NCI-H1417 treated with DMSO at 0.1 percent for 48 hours (cell line): ENCODE measurements around the gene POM121C.
"Not testable (repeated sequence)": the region's sequence is repeated elsewhere in the genome, so short reads cannot be mapped to it uniquely, and the experiment has no call there.

Experiments
- DNase-seq: peaks from one replicate; lab custom pipeline; 2025; lab: John Stamatoyannopoulos, UW

The POM121C gene

GRCh38 chr7:75485979-75486643 is at the start of gene POM121C:
Gene POM121C (minus strand): TSS chr7:75486299. CDS start chr7:75441496, 44,803 bp downstream.
- DNase-seq = peak; percentile 31

- no peak for DNase-seq
Measured at GRCh38 chr7:75534727-75535307, 48.7 kb upstream of the POM121C start.

- no peak for DNase-seq
Measured at GRCh38 chr7:75533926-75534325, 47.8 kb upstream of the POM121C start.

GRCh38 chr7:75532639-75533038 is 46.5 kb upstream of the POM121C start:
- DNase-seq = no peak

- no peak for DNase-seq
Measured at GRCh38 chr7:75531359-75531821, 45.3 kb upstream of the POM121C start.

- not testable (repeated sequence) for DNase-seq
Measured at GRCh38 chr7:75527224-75527722, 41.2 kb upstream of the POM121C start.

- DNase-seq = not testable (repeated sequence)
Measured at GRCh38 chr7:75521727-75522126, 35.6 kb upstream of the POM121C start.

- DNase-seq = not testable (repeated sequence)
Measured at GRCh38 chr7:75518842-75519241, 32.7 kb upstream of the POM121C start.

GRCh38 chr7:75509033-75509432 is 22.9 kb upstream of the POM121C start:
- not testable (repeated sequence) for DNase-seq

- DNase-seq = not testable (repeated sequence)
Measured at GRCh38 chr7:75492020-75492419, 5.9 kb upstream of the POM121C start, which contains the start of gene SPDYE5. Gene SPDYE5 (plus strand): TSS chr7:75492320. CDS start chr7:75494048, 1,728 bp downstream.

- not testable (repeated sequence) for DNase-seq
Measured at GRCh38 chr7:75485355-75485978, 632 bp downstream of the POM121C start.

- not testable (repeated sequence) for DNase-seq
Measured at GRCh38 chr7:75480313-75480712, 5.8 kb downstream of the POM121C start.

- DNase-seq = not testable (repeated sequence)
Measured at GRCh38 chr7:75477457-75477856, 8.6 kb downstream of the POM121C start.

GRCh38 chr7:75470166-75470565 is 15.9 kb downstream of the POM121C start:
- DNase-seq = not testable (repeated sequence)

GRCh38 chr7:75460541-75460940 is 25.6 kb downstream of the POM121C start:
- not testable (repeated sequence) for DNase-seq

GRCh38 chr7:75458034-75458433 is 28.1 kb downstream of the POM121C start:
- not testable (repeated sequence) for DNase-seq

- not testable (repeated sequence) for DNase-seq
Measured at GRCh38 chr7:75456403-75456802, 29.7 kb downstream of the POM121C start.

GRCh38 chr7:75452494-75452955 is 33.6 kb downstream of the POM121C start:
- not testable (repeated sequence) for DNase-seq

GRCh38 chr7:75449946-75450345 is 36.2 kb downstream of the POM121C start:
- DNase-seq = not testable (repeated sequence)

- not testable (repeated sequence) for DNase-seq
Measured at GRCh38 chr7:75442465-75443111, 43.5 kb downstream of the POM121C start.

GRCh38 chr7:75442101-75442464 is 44.0 kb downstream of the POM121C start:
- DNase-seq = not testable (repeated sequence)

- not testable (repeated sequence) for DNase-seq
Measured at GRCh38 chr7:75439000-75439399, 47.1 kb downstream of the POM121C start.
